A549 (cell line): ENCODE results near the gene ZNF785. TPM values are rescaled to one million over a fixed set of nuclear protein-coding genes. Genes with fewer than 3 reads are reported as not detected.
A peak's percentile ranks its signal among the peaks of the same experiment; 100 is the strongest.

Source experiments
- ATAC-seq, 2 experiments: fragments of 200-7000 bp in 1 of 2; fragments of >200 bp in 1 of 2; cut with Nextera tagmentation in 1 of 2; cut with Tn5 transposase in 1 of 2; 3 replicates each; pipeline versions ENCODE4 v1.8.0 to v1.9.1; 2018 to 2020; ENCODE audit warnings: mild to moderate bottlenecking in 1 of 2, moderate library complexity in 1 of 2
- CTCF ChIA-PET: fragments of 300-600 bp; sonication (Branson Sonifier 250); formaldehyde crosslinking; extraction: SDS; loops from one replicate; lab custom pipeline; 2021; ENCODE audit warnings: antibody characterized with exemption, inconsistent platforms; lab: Yijun Ruan, JAX
- POLR2A ChIA-PET: fragments of 350-600 bp; formaldehyde crosslinking; extraction: SDS; loops from one replicate; lab custom pipeline; 2021; ENCODE audit warnings: antibody characterized with exemption, inconsistent platforms; lab: Yijun Ruan, JAX
- DNase-seq, 2 experiments: peaks; one replicate each; pipeline versions ENCODE4 v3.0.0 to v3.0.0-alpha.2; 2011 to 2016; ENCODE audit warnings: low read depth in 1 of 2, low spot score in 1 of 2
- FAIRE-seq: peaks from 2 replicates; lab custom pipeline; 2011; peaks lifted over from hg19 to GRCh38; lab: Jason Lieb, UNC
- H3K27ac ChIP-seq, 2 experiments: fragments of >200 bp; sonication (Bioruptor Twin); formaldehyde crosslinking; 3 replicates each; pipeline ENCODE4 v1.5.1; 2016 to 2017
- H3K4me1 ChIP-seq: fragments of >200 bp; sonication (Bioruptor Twin); formaldehyde crosslinking; 3 replicates; pipeline ENCODE4 v1.6.1; 2016
- H3K4me2 ChIP-seq: fragments of >200 bp; sonication (Bioruptor Twin); formaldehyde crosslinking; 3 replicates; pipeline ENCODE4 v1.6.1; 2016
- H3K4me3 ChIP-seq: fragments of >200 bp; sonication (Bioruptor Twin); formaldehyde crosslinking; 3 replicates; pipeline ENCODE4 v1.5.1; 2016
- H3K9me3 ChIP-seq: fragments of >200 bp; sonication (Bioruptor Twin); formaldehyde crosslinking; 3 replicates; pipeline ENCODE4 v1.6.1; 2016
- ATOH8 ChIP-seq: fragments of 250-450 bp; sonication (Bioruptor Pico); IDR thresholded peaks from 2 replicates; pipeline ENCODE4 v1.5.0; 2020; ENCODE audit warnings: low read depth, mild to moderate bottlenecking, moderate library complexity
- CBX8 ChIP-seq: fragments of 200-600 bp; sonication (generic); IDR thresholded peaks from 2 replicates; pipeline ENCODE4 v1.6.1; 2016
- CEBPB ChIP-seq, 2 experiments: fragments of >200 bp in 1 of 2; sonication (Bioruptor Twin) in 1 of 2; formaldehyde crosslinking in 1 of 2; IDR thresholded peaks; 2 replicates each; pipeline ENCODE4 v1.6.1; 2012 to 2016
- EP300 ChIP-seq, 2 experiments: fragments of >200 bp; sonication (Bioruptor Twin); formaldehyde crosslinking; IDR thresholded peaks; 2 replicates in 1 of 2; 3 replicates in 1 of 2; pipeline ENCODE4 v1.6.1; 2016 to 2017
- FOSL2 ChIP-seq, 2 experiments: fragments of 450-650 bp in 1 of 2; fragments of >200 bp in 1 of 2; sonication (Bioruptor Twin) in 1 of 2; formaldehyde crosslinking; IDR thresholded peaks; 2 replicates each; pipeline versions ENCODE4 v1.5.0 to v1.6.1; 2016 to 2020; ENCODE audit warnings: mild to moderate bottlenecking in 1 of 2, moderate library complexity in 1 of 2
- HOXB5 ChIP-seq: fragments of 250-450 bp; sonication (Bioruptor Pico); IDR thresholded peaks from 2 replicates; pipeline ENCODE4 v1.5.0; 2020; ENCODE audit warnings: mild to moderate bottlenecking, moderate library complexity
- JUN ChIP-seq, 2 experiments: fragments of >200 bp; sonication (Bioruptor Twin); formaldehyde crosslinking; IDR thresholded peaks; 2 replicates in 1 of 2; 3 replicates in 1 of 2; pipeline ENCODE4 v1.6.1; 2016 to 2017
- JUNB ChIP-seq: fragments of >200 bp; sonication (Bioruptor Twin); formaldehyde crosslinking; IDR thresholded peaks from 2 replicates; pipeline ENCODE4 v1.6.1; 2016
- POLR2A ChIP-seq: IDR thresholded peaks from 2 replicates; pipeline ENCODE4 v1.6.1; 2012; ENCODE audit warnings: mild to moderate bottlenecking, low read length
- RAD21 ChIP-seq, 2 experiments: fragments of >200 bp in 1 of 2; sonication (Bioruptor Twin) in 1 of 2; formaldehyde crosslinking in 1 of 2; IDR thresholded peaks in 1 of 2; conservative IDR thresholded peaks in 1 of 2; 2 replicates in 1 of 2; 3 replicates in 1 of 2; pipeline ENCODE4 v1.6.1; 2012 to 2018; ENCODE audit warnings: inconsistent platforms in 1 of 2
- TFCP2L1 ChIP-seq: fragments of 250-450 bp; sonication (Bioruptor Pico); IDR thresholded peaks from 2 replicates; pipeline ENCODE4 v1.5.0; 2021; ENCODE audit warnings: mild to moderate bottlenecking
- TP53 ChIP-seq: fragments of 250-450 bp; sonication (Bioruptor Pico); IDR thresholded peaks from 2 replicates; pipeline ENCODE4 v1.5.0; 2021; ENCODE audit warnings: mild to moderate bottlenecking, moderate library complexity
- ZSCAN20 ChIP-seq: fragments of 250-450 bp; sonication (Bioruptor Pico); IDR thresholded peaks from 2 replicates; pipeline ENCODE4 v1.8.0; 2022; ENCODE audit warnings: mild to moderate bottlenecking, moderate library complexity
- WGBS: methylation state at CpG from one replicate; pipeline ENCODE4 v1.1.6; 2017; ENCODE audit errors: missing lambda C conversion rate; 5-methylcytosine and 5-hydroxymethylcytosine counted together
- polyA plus RNA-seq, 4 experiments: library from polyadenylated mRNA; depleted of rRNA in 3 of 4; stranded (reverse); fragments of >200 nt; fragmentation: RNase III in 1 of 4; extraction: RNeasy Plus Mini Kit Qiagen cat#74134 plus additional on column Dnase treatment in 1 of 4; gene quantifications; 2 replicates in 3 of 4; 3 replicates in 1 of 4; pipeline ENCODE4 v1.2.3, GENCODE V29; 2011 to 2017
- TF ChIP-seq, protein P1 (sequence below): fragments of >200 bp; sonication (Bioruptor Twin); formaldehyde crosslinking; IDR thresholded peaks from 3 replicates; pipeline ENCODE4 v1.6.1; 2016
- TF ChIP-seq, protein P2 (sequence below): fragments of >200 bp; sonication (Bioruptor Twin); formaldehyde crosslinking; IDR thresholded peaks from 2 replicates; pipeline ENCODE4 v1.6.1; 2016

The ZNF785 gene
- polyA plus RNA-seq, 2 of the 4 experiments (the other 2 are of a cell fraction): not detected

GRCh38 chr16:30569281-30569680 lies 16.2 kb downstream of the ZNF785 start:
- 89% methylated on average over 3 of the region's 3 CpGs for WGBS
- DNase-seq (no peak), FAIRE-seq (no peak), ATAC-seq (no peak)
- Histone ChIP-seq H3K4me3 (no peak overlapping the region), H3K4me1 (peaks cover 42% of the 10 kb centered on the region), H3K27ac (peak overlapping the region; percentile 35 to 80; a peak in 4 of 6 replicates), H3K4me2 (peak overlapping the region; percentile 59; the same call in 1 of the 3 replicates), H3K9me3 (no peaks in the 10 kb centered on the region)
- ChIA-PET CTCF (interaction anchor here (2.0 kb wide), 1 partner anchor 46 kb away, joined by 9 read pairs; no protein-coding TSS in a partner anchor), POLR2A (interaction anchor here (2.7 kb wide), 1 partner anchor 11 kb away, joined by 19 read pairs; the partner anchor contains the start of gene ZNF764)
- TF ChIP-seq POLR2A (no peak), RAD21 (conservative IDR thresholded peaks at IDR 0.05 in 1 of 2, IDR thresholded peaks at IDR 0.05 in 1 of 2) (no peak), ZSCAN20 (CRISPR knock-in tag) (no peak), TFCP2L1 (CRISPR knock-in tag) (no peak)
- TF ChIP-seq, protein P1, sequence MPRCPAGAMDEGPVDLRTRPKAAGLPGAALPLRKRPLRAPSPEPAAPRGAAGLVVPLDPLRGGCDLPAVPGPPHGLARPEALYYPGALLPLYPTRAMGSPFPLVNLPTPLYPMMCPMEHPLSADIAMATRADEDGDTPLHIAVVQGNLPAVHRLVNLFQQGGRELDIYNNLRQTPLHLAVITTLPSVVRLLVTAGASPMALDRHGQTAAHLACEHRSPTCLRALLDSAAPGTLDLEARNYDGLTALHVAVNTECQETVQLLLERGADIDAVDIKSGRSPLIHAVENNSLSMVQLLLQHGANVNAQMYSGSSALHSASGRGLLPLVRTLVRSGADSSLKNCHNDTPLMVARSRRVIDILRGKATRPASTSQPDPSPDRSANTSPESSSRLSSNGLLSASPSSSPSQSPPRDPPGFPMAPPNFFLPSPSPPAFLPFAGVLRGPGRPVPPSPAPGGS: no peak

- 41% methylated on average over 6 of the region's 6 CpGs for WGBS
- H3K4me2 ChIP-seq: peak overlapping the region; percentile 59
- H3K4me3 ChIP-seq: no peak overlapping the region
- DNase-seq: peak; percentile 45 to 78
- CTCF ChIA-PET: interaction anchor here (0.9 to 2.0 kb wide), 5 partner anchors 14 to 138 kb away, joined by 4 to 9 read pairs (median 6); partner anchors contain the start of gene DCTPP1
- POLR2A ChIA-PET: interaction anchor here (0.6 to 2.7 kb wide), 5 partner anchors 10 to 213 kb away, joined by 3 to 19 read pairs (median 4); partner anchors contain the start of gene ZNF764
- TF ChIP-seq JUN (IDR thresholded peaks at IDR 0.05) (peak; percentile 25 to 57; a peak in 2 of 5 replicates), ATOH8 (CRISPR knock-in tag) (no peak), HOXB5 (CRISPR knock-in tag) (0 out of 2 replicates have a peak, but pooled peaks have one; percentile 42), JUNB (peak; percentile 41; the same call in 1 of the 2 replicates), TP53 (CRISPR knock-in tag) (no peak), CBX8 (no peak), FOSL2 (IDR thresholded peaks at IDR 0.05) (no peak), FOSL2 (CRISPR knock-in tag; IDR thresholded peaks at IDR 0.05) (peak; percentile 44; the same call in 1 of the 2 replicates), EP300 (IDR thresholded peaks at IDR 0.05) (peak; percentile 29 to 55; a peak in 2 of 5 replicates), CEBPB (IDR thresholded peaks at IDR 0.05) (peak; percentile 89)
- TF ChIP-seq, protein P1: no peak
- TF ChIP-seq, protein P2, sequence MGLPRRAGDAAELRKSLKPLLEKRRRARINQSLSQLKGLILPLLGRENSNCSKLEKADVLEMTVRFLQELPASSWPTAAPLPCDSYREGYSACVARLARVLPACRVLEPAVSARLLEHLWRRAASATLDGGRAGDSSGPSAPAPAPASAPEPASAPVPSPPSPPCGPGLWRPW: peak; percentile 49; the same call in 1 of the 2 replicates
- H3K4me1 ChIP-seq: peaks cover 39% of the 10 kb centered on the region
- H3K27ac ChIP-seq: peak overlapping the region; percentile 57 to 80
- ATAC-seq: peak; percentile 8 to 56; a peak in 5 of 6 replicates
- FAIRE-seq: no peak
- no peaks in the 10 kb centered on the region for H3K9me3 ChIP-seq
Observed at GRCh38 chr16:30567991-30568638, 17.4 kb downstream of the ZNF785 start.
